Endothelial cell of umbilical vein (primary cell): ENCODE results near the gene VSIG10. TPM values are rescaled to one million over a fixed set of nuclear protein-coding genes. Genes with fewer than 3 reads are reported as not detected.

Experiments
- BruUV-seq: library from RNA; stranded (reverse); fragments of 400-500 nt; replicated peaks from 2 replicates; lab custom pipeline; 2021; lab: Mats Ljungman, UMichigan
- CTCF ChIA-PET: fragments of 300-600, 350-600 bp; sonication (Branson Sonifier 250); formaldehyde crosslinking; loops from one replicate; lab custom pipeline; 2021; ENCODE audit warnings: antibody characterized with exemption, inconsistent platforms; lab: Charles Lee
- POLR2A ChIA-PET: fragments of 300-600, 350-600 bp; sonication (Branson Sonifier 250); formaldehyde crosslinking; loops from one replicate; lab custom pipeline; 2021; ENCODE audit warnings: antibody characterized with exemption, inconsistent platforms; lab: Charles Lee
- DNase-seq: peaks from one replicate; pipeline ENCODE4 v3.0.0-alpha.2; 2011; ENCODE audit warnings: low read depth, low spot score
- FAIRE-seq: peaks from 2 replicates; lab custom pipeline; 2011; peaks lifted over from hg19 to GRCh38; lab: Jason Lieb, UNC
- H2AFZ ChIP-seq: 2 replicates; pipeline ENCODE4 v1.6.0; 2012; ENCODE audit warnings: low read depth, low read length, control low read depth, inconsistent platforms
- H3K27ac ChIP-seq: 2 replicates; pipeline ENCODE4 v1.5.1; 2011; ENCODE audit warnings: low read depth, mild to moderate bottlenecking, control low read depth, low read length, moderate library complexity; ENCODE audit not compliant: insufficient read depth
- H3K27me3 ChIP-seq, 2 experiments: 2 replicates each; pipeline versions ENCODE4 v1.6.0 to v1.6.1; 2011; ENCODE audit warnings: low read length in 2 of 2, mixed read lengths in 1 of 2; ENCODE audit not compliant: control insufficient read depth in 2 of 2, insufficient read depth in 2 of 2
- H3K36me3 ChIP-seq, 2 experiments: 2 replicates in 1 of 2; 3 replicates in 1 of 2; pipeline ENCODE4 v1.5.1; 2011; ENCODE audit warnings: low read length in 2 of 2, mild to moderate bottlenecking in 1 of 2, moderate library complexity in 1 of 2; ENCODE audit not compliant: control insufficient read depth in 2 of 2, insufficient read depth in 2 of 2; ENCODE audit errors: extremely low read depth in 1 of 2
- H3K4me1 ChIP-seq: 3 replicates; pipeline ENCODE4 v1.5.1; 2011; ENCODE audit warnings: mild to moderate bottlenecking, low read length; ENCODE audit not compliant: control insufficient read depth, insufficient read depth; ENCODE audit errors: extremely low read depth
- H3K4me2 ChIP-seq: 2 replicates; pipeline ENCODE4 v1.6.1; 2011; ENCODE audit warnings: low read length, control low read depth, mixed read lengths; ENCODE audit not compliant: insufficient read depth
- H3K4me3 ChIP-seq, 3 experiments: fragments of 200-600 bp in 1 of 3; sonication (generic), shearing (Covaris generic) in 1 of 3; replicated peaks in 1 of 3; 2 replicates each; pipeline ENCODE4 v1.5.1; 2011 to 2016; ENCODE audit warnings: control low read depth in 3 of 3, low read length in 3 of 3, mild to moderate bottlenecking in 2 of 3, inconsistent platforms in 1 of 3, low read depth in 1 of 3, moderate library complexity in 1 of 3; ENCODE audit not compliant: insufficient read depth in 1 of 3
- H3K79me2 ChIP-seq: 2 replicates; pipeline ENCODE4 v1.6.0; 2012; ENCODE audit warnings: low read length, inconsistent platforms; ENCODE audit not compliant: control insufficient read depth, insufficient read depth
- H3K9ac ChIP-seq: replicated peaks from 2 replicates; pipeline ENCODE3; 2011; ENCODE audit warnings: low read length, control low read depth; ENCODE audit not compliant: insufficient read depth; ENCODE audit errors: extremely low read depth
- H3K9me1 ChIP-seq: replicated peaks from 3 replicates; pipeline ENCODE4 v1.6.0; 2011; ENCODE audit warnings: mild to moderate bottlenecking, low read length; ENCODE audit not compliant: control insufficient read depth, insufficient read depth; ENCODE audit errors: extremely low read depth
- H3K9me3 ChIP-seq: replicated peaks from 2 replicates; pipeline ENCODE4 v1.5.1; 2012; ENCODE audit warnings: low read length, inconsistent platforms; ENCODE audit not compliant: control insufficient read depth, insufficient read depth
- H4K20me1 ChIP-seq: replicated peaks from 2 replicates; pipeline ENCODE3; 2011; ENCODE audit warnings: mild to moderate bottlenecking, low read length; ENCODE audit not compliant: control insufficient read depth, insufficient read depth; ENCODE audit errors: extremely low read depth
- FOS ChIP-seq: IDR thresholded peaks from 2 replicates; pipeline ENCODE4 v1.6.1; 2011; ENCODE audit warnings: mild to moderate bottlenecking, low read length, moderate library complexity, borderline replicate concordance; ENCODE audit not compliant: insufficient read depth
- JUN ChIP-seq: IDR thresholded peaks from 2 replicates; pipeline ENCODE4 v1.6.1; 2011; ENCODE audit warnings: borderline replicate concordance, low read depth; ENCODE audit not compliant: insufficient read length, insufficient read depth
- POLR2A ChIP-seq: IDR thresholded peaks from 2 replicates; pipeline ENCODE4 v1.6.1; 2012; ENCODE audit warnings: low read depth, mild to moderate bottlenecking, control low read depth, low read length
- dilution Hi-C: fragments of 300-500 bp; cut with MboI; formaldehyde crosslinking; loops from one replicate; pipeline ENCODE4 v1.15.0; 2019; ENCODE audit warnings: low sequenced_read_pairs; ENCODE audit not compliant: extremely low pct_ligation_motif_present
- intact Hi-C: fragments of 100-400 bp; cut with micrococcal nuclease; formaldehyde crosslinking; loops from one replicate; pipeline ENCODE4 v1.10.0; 2022
- polyA plus RNA-seq, 4 experiments: library from polyadenylated mRNA; depleted of rRNA in 3 of 4; stranded (reverse) in 3 of 4; unstranded in 1 of 4; fragments of >200 nt; gene quantifications; 2 replicates each; pipeline versions ENCODE4 v1.2.1 to v1.2.3, GENCODE V29; 2011 to 2012; ENCODE audit warnings: missing spikeins in 1 of 4
- total RNA-seq: library from RNA; stranded (reverse); gene quantifications from 2 replicates; pipeline ENCODE4 v1.2.3, GENCODE V29; 2021

The VSIG10 gene
- total and polyA plus RNA-seq, 2 donors (not counting 3 experiments of a cell fraction or from before 2014, with no cell fraction given) = 16.3 to 38.4 TPM

DNA sequence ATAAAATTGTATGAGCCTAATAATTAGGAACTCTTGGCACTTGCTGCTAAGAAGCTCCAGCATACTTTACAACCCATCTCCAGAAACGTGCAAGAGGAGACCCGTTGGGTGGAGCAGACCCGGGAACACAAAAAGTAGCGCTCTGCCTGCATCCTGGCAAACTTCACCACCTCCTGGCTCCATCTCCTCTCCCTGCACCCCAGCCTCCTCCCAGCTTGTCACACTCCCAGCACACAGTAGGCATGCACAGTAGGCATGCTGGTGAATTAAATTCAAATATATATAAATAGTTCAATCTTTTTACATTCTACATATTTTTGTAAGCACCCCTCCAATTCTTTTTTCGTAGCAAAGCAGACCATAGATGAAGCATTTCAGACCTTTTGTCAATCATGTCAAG lies 1.2 kb downstream of the VSIG10 start:
- ChIA-PET CTCF (interaction anchor here (1.1 to 1.4 kb wide), 2 partner anchors 38 to 42 kb away, joined by 3 to 4 read pairs; partner anchors contain the start of gene WSB2), POLR2A (no interaction called here)
- Histone ChIP-seq H3K27ac (no peak overlapping the region), H3K4me1 (peaks cover 11% of the 10 kb centered on the region), H4K20me1 (no peaks in the 10 kb centered on the region), H3K4me2 (peak overlapping the region; percentile 88), H3K79me2 (no peaks in the 10 kb centered on the region), H3K9ac (peak overlapping the region; percentile 83), H3K4me3 (peak overlapping the region in 2 of 3 experiments; percentile 48 to 78), H3K9me3 (no peaks in the 10 kb centered on the region), H3K27me3 (no peaks in the 10 kb centered on the region), H2AFZ (no peak overlapping the region), H3K36me3 (no peaks in the 10 kb centered on the region), H3K9me1 (no peaks in the 10 kb centered on the region)
- DNase-seq (no peak), FAIRE-seq (no peak)
- no TSS peak for BruUV-seq
- intact Hi-C loops = loop anchor here (5.0 kb wide), 2 partner anchors 35 to 85 kb away; partner anchors contain the start of genes PEBP1 and RFC5
- dilution Hi-C loops = no loop called here
- TF ChIP-seq FOS (no peak), JUN (no peak), POLR2A (no peak)

DNA sequence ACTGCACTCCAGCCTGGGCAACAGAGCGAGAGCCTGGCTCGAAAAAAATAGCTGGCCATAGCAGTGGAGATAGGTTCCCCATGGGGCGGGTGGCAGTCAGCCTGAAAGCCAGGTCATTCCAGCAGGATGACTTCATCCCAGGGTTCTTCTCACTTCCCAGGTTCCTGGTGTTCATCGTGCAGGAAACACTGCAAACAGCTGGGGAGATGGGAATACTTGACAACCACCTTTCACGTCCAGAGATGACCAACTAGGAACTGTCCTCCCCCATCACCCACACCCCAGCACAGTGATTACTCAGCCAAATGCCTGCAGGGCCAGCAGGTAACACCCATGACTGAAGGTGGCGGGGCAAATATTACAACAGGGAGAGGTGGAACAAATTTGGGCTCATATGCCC lies 1.7 kb downstream of the VSIG10 start:
- no peaks in the 10 kb centered on the region for H3K36me3 ChIP-seq
- intact Hi-C loops = loop anchor here (5.0 kb wide), 2 partner anchors 35 to 85 kb away; partner anchors contain the start of genes PEBP1 and RFC5
- peaks cover 11% of the 10 kb centered on the region for H3K4me1 ChIP-seq
- ChIA-PET POLR2A (no interaction called here), CTCF (interaction anchor here (1.1 to 1.4 kb wide), 2 partner anchors 37 to 41 kb away, joined by 3 to 4 read pairs; partner anchors contain the start of gene WSB2)
- no peak overlapping the region for H3K27ac ChIP-seq
- no peaks in the 10 kb centered on the region for H3K9me3 ChIP-seq
- FAIRE-seq (no peak), DNase-seq (no peak)
- H3K9ac ChIP-seq = no peak overlapping the region
- H3K4me3 ChIP-seq = no peak overlapping the region
- no peak overlapping the region for H2AFZ ChIP-seq
- dilution Hi-C loops = no loop called here
- H3K79me2 ChIP-seq = no peaks in the 10 kb centered on the region
- BruUV-seq = no TSS peak
- H4K20me1 ChIP-seq = no peaks in the 10 kb centered on the region
- H3K4me2 ChIP-seq = no peak overlapping the region
- H3K27me3 ChIP-seq = no peaks in the 10 kb centered on the region
- no peaks in the 10 kb centered on the region for H3K9me1 ChIP-seq
- no peak for TF ChIP-seq FOS
